ENCODE measurements around the gene DOCK1.

DOCK1 gene

GRCh38 chr10:127290850-127291249 is 385.6 kb downstream of the DOCK1 start:
- Histone ChIP-seq H3K4ac (ENCODE audit: low read length) (no peak overlapping the region), H2BK5ac (ENCODE audit: low read length) (no peak overlapping the region), H3K4me2 (ENCODE audit: insufficient read depth, low read length, poor library complexity, severe bottlenecking) (no peak overlapping the region), H3K9me3 (replicated peaks in 1 of 2; ENCODE audit: control insufficient read depth in 2 of 2, insufficient read depth in 1 of 2, low read depth in 1 of 2, low read length in 2 of 2) (peaks cover 0 to 19% of the 10 kb centered on the region in 2 donors), H3K14ac (ENCODE audit: low read length) (no peak overlapping the region), H4K91ac (ENCODE audit: low read depth, low read length, poor library complexity) (no peak overlapping the region), H3K79me1 (ENCODE audit: low read depth, low read length) (no peaks in the 10 kb centered on the region), H3K27ac (replicated peaks; ENCODE audit: low read length) (no peak overlapping the region), H3K4me1 (ENCODE audit: control insufficient read depth in 2 of 2, insufficient read depth in 1 of 2, low read depth in 1 of 2, low read length in 2 of 2) (no peaks in the 10 kb centered on the region), H4K8ac (ENCODE audit: low read depth, low read length) (no peak overlapping the region), H2BK12ac (ENCODE audit: low read length) (no peak overlapping the region), H3K18ac (ENCODE audit: low read length) (no peak overlapping the region), H3K4me3 (ENCODE audit: low read length in 2 of 2) (peak overlapping the region in 1 of 2 donors; percentile 16), H3K27me3 (ENCODE audit: control insufficient read depth in 3 of 3, insufficient read depth in 3 of 3, low read depth in 1 of 3, low read length in 3 of 3) (no peaks in the 10 kb centered on the region), H3K36me3 (replicated peaks in 1 of 2; ENCODE audit: control insufficient read depth in 2 of 2, insufficient read depth in 2 of 2, low read length in 2 of 2) (no peaks in the 10 kb centered on the region), H2BK120ac (ENCODE audit: low read depth, low read length) (no peak overlapping the region), H2BK15ac (ENCODE audit: low read length) (no peak overlapping the region), H2AK5ac (ENCODE audit: low read depth, low read length) (no peak overlapping the region), H2AFZ (ENCODE audit: low read length) (no peak overlapping the region), H3K23ac (ENCODE audit: low read depth, low read length, poor library complexity) (no peak overlapping the region), H3K9ac (ENCODE audit: low read depth, low read length, poor library complexity) (no peak overlapping the region)
- no peak for DNase-seq (ENCODE audit: low spot score)
- WGBS, 2 donors (ENCODE audit: extremely low coverage in 2 of 2, insufficient read length in 2 of 2, insufficient replicate concordance in 1 of 2): no CpG with 5 or more reads among the region's 4 CpGs

DNA sequence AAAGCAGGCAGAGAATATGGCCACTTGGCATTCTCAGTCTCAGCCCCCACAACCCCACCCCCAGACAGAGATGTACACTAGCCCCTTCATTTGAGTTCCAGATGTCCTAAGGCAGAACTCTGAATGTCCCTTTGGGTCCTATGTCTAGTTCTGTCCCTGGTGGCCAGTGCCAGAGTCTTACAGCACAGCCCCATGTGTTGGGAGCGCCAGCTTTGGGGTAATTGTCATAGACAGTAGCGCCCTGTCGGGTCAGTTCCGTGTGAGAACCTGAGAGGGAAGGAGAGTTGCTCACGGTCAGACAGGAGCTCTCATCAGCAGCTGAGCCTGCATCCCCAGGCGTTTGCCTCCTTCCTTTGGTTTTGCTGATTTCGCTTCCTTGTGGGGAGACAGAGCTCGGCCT is 386.1 kb downstream of the DOCK1 start:
- Histone ChIP-seq H3K79me1 (ENCODE audit: low read depth, low read length) (no peaks in the 10 kb centered on the region), H3K18ac (ENCODE audit: low read length) (no peak overlapping the region), H4K91ac (ENCODE audit: low read depth, low read length, poor library complexity) (no peak overlapping the region), H3K9ac (ENCODE audit: low read depth, low read length, poor library complexity) (no peak overlapping the region), H2BK5ac (ENCODE audit: low read length) (no peak overlapping the region), H3K14ac (ENCODE audit: low read length) (no peak overlapping the region), H2BK15ac (ENCODE audit: low read length) (no peak overlapping the region), H2AK5ac (ENCODE audit: low read depth, low read length) (no peak overlapping the region), H2BK12ac (ENCODE audit: low read length) (no peak overlapping the region), H3K27me3 (ENCODE audit: control insufficient read depth in 3 of 3, insufficient read depth in 3 of 3, low read depth in 1 of 3, low read length in 3 of 3) (no peaks in the 10 kb centered on the region), H3K23ac (ENCODE audit: low read depth, low read length, poor library complexity) (no peak overlapping the region), H3K4me3 (ENCODE audit: low read length in 2 of 2) (no peak overlapping the region), H2AFZ (ENCODE audit: low read length) (no peak overlapping the region), H3K36me3 (replicated peaks in 1 of 2; ENCODE audit: control insufficient read depth in 2 of 2, insufficient read depth in 2 of 2, low read length in 2 of 2) (no peaks in the 10 kb centered on the region), H4K8ac (ENCODE audit: low read depth, low read length) (no peak overlapping the region), H3K27ac (replicated peaks; ENCODE audit: low read length) (no peak overlapping the region), H3K4ac (ENCODE audit: low read length) (no peak overlapping the region), H3K4me2 (ENCODE audit: insufficient read depth, low read length, poor library complexity, severe bottlenecking) (no peak overlapping the region), H3K4me1 (ENCODE audit: control insufficient read depth in 2 of 2, insufficient read depth in 1 of 2, low read depth in 1 of 2, low read length in 2 of 2) (no peaks in the 10 kb centered on the region), H2BK120ac (ENCODE audit: low read depth, low read length) (no peak overlapping the region), H3K9me3 (replicated peaks in 1 of 2; ENCODE audit: control insufficient read depth in 2 of 2, insufficient read depth in 1 of 2, low read depth in 1 of 2, low read length in 2 of 2) (peaks cover 0 to 19% of the 10 kb centered on the region in 2 donors)
- no peak for DNase-seq (ENCODE audit: low spot score)
- WGBS, 2 donors (ENCODE audit: extremely low coverage in 2 of 2, insufficient read length in 2 of 2, insufficient replicate concordance in 1 of 2): no CpG with 5 or more reads among the region's 8 CpGs

DNA sequence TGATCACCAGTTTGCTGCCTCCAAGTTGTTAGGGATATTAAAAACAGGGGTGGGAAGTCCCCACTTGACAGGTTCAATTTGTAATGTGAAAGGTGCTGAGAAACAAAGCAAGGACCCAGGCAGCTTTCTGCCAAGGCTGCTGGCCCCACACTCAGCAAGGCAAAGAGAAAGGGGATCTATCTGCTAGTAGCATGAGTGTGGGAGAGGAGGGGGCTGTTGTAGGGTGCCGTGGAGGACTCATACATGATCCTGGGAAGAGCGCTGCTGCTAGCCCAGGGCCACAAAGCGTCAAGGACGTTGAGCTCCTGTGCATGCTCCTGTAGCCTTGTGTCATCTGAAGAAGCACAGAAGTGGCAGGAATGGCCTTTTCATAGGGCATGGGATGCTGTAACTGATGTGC is 387.7 kb downstream of the DOCK1 start:
- peaks cover 0 to 14% of the 10 kb centered on the region in 2 donors for H3K9me3 ChIP-seq (replicated peaks in 1 of 2; ENCODE audit: control insufficient read depth in 2 of 2, insufficient read depth in 1 of 2, low read depth in 1 of 2, low read length in 2 of 2)
- no peak overlapping the region for H4K91ac ChIP-seq (ENCODE audit: low read depth, low read length, poor library complexity)
- H2BK120ac ChIP-seq (ENCODE audit: low read depth, low read length): no peak overlapping the region
- H2BK15ac ChIP-seq (ENCODE audit: low read length): no peak overlapping the region
- no peak overlapping the region for H2BK5ac ChIP-seq (ENCODE audit: low read length)
- no peak overlapping the region for H3K4me3 ChIP-seq (ENCODE audit: low read length in 2 of 2)
- H3K14ac ChIP-seq (ENCODE audit: low read length): no peak overlapping the region
- no peak overlapping the region for H3K4me2 ChIP-seq (ENCODE audit: insufficient read depth, low read length, poor library complexity, severe bottlenecking)
- DNase-seq (ENCODE audit: low spot score): no peak
- H2BK12ac ChIP-seq (ENCODE audit: low read length): no peak overlapping the region
- H3K18ac ChIP-seq (ENCODE audit: low read length): no peak overlapping the region
- no peaks in the 10 kb centered on the region for H3K79me1 ChIP-seq (ENCODE audit: low read depth, low read length)
- no peaks in the 10 kb centered on the region for H3K4me1 ChIP-seq (ENCODE audit: control insufficient read depth in 2 of 2, insufficient read depth in 1 of 2, low read depth in 1 of 2, low read length in 2 of 2)
- no peak overlapping the region for H2AK5ac ChIP-seq (ENCODE audit: low read depth, low read length)
- H3K27me3 ChIP-seq (ENCODE audit: control insufficient read depth in 3 of 3, insufficient read depth in 3 of 3, low read depth in 1 of 3, low read length in 3 of 3): no peaks in the 10 kb centered on the region
- no peak overlapping the region for H2AFZ ChIP-seq (ENCODE audit: low read length)
- no peak overlapping the region for H3K23ac ChIP-seq (ENCODE audit: low read depth, low read length, poor library complexity)
- H3K9ac ChIP-seq (ENCODE audit: low read depth, low read length, poor library complexity): no peak overlapping the region
- no peak overlapping the region for H4K8ac ChIP-seq (ENCODE audit: low read depth, low read length)
- no CpG with 5 or more reads among the region's 4 CpGs for WGBS, 2 donors (ENCODE audit: extremely low coverage in 2 of 2, insufficient read length in 2 of 2, insufficient replicate concordance in 1 of 2)
- no peak overlapping the region for H3K4ac ChIP-seq (ENCODE audit: low read length)
- no peaks in the 10 kb centered on the region for H3K36me3 ChIP-seq (replicated peaks in 1 of 2; ENCODE audit: control insufficient read depth in 2 of 2, insufficient read depth in 2 of 2, low read length in 2 of 2)
- no peak overlapping the region for H3K27ac ChIP-seq (replicated peaks; ENCODE audit: low read length)

GRCh38 chr10:127293640-127294039 is 388.4 kb downstream of the DOCK1 start:
- no peaks in the 10 kb centered on the region for H3K36me3 ChIP-seq (replicated peaks in 1 of 2; ENCODE audit: control insufficient read depth in 2 of 2, insufficient read depth in 2 of 2, low read length in 2 of 2)
- H2AK5ac ChIP-seq (ENCODE audit: low read depth, low read length): no peak overlapping the region
- H2BK5ac ChIP-seq (ENCODE audit: low read length): no peak overlapping the region
- H2BK12ac ChIP-seq (ENCODE audit: low read length): no peak overlapping the region
- peaks cover 0 to 6% of the 10 kb centered on the region in 2 donors for H3K9me3 ChIP-seq (replicated peaks in 1 of 2; ENCODE audit: control insufficient read depth in 2 of 2, insufficient read depth in 1 of 2, low read depth in 1 of 2, low read length in 2 of 2)
- no peak overlapping the region for H2AFZ ChIP-seq (ENCODE audit: low read length)
- no peak overlapping the region for H4K91ac ChIP-seq (ENCODE audit: low read depth, low read length, poor library complexity)
- no peak overlapping the region for H4K8ac ChIP-seq (ENCODE audit: low read depth, low read length)
- H3K4me3 ChIP-seq (ENCODE audit: low read length in 2 of 2): no peak overlapping the region
- H2BK120ac ChIP-seq (ENCODE audit: low read depth, low read length): no peak overlapping the region
- no peaks in the 10 kb centered on the region for H3K79me1 ChIP-seq (ENCODE audit: low read depth, low read length)
- no peaks in the 10 kb centered on the region for H3K4me1 ChIP-seq (ENCODE audit: control insufficient read depth in 2 of 2, insufficient read depth in 1 of 2, low read depth in 1 of 2, low read length in 2 of 2)
- H3K18ac ChIP-seq (ENCODE audit: low read length): peak overlapping the region; percentile 2
- no peak overlapping the region for H3K9ac ChIP-seq (ENCODE audit: low read depth, low read length, poor library complexity)
- no peaks in the 10 kb centered on the region for H3K27me3 ChIP-seq (ENCODE audit: control insufficient read depth in 3 of 3, insufficient read depth in 3 of 3, low read depth in 1 of 3, low read length in 3 of 3)
- H3K4me2 ChIP-seq (ENCODE audit: insufficient read depth, low read length, poor library complexity, severe bottlenecking): no peak overlapping the region
- H3K27ac ChIP-seq (replicated peaks; ENCODE audit: low read length): no peak overlapping the region
- no CpG with 5 or more reads among the region's 8 CpGs for WGBS, 2 donors (ENCODE audit: extremely low coverage in 2 of 2, insufficient read length in 2 of 2, insufficient replicate concordance in 1 of 2)
- H3K14ac ChIP-seq (ENCODE audit: low read length): no peak overlapping the region
- DNase-seq (ENCODE audit: low spot score): no peak
- no peak overlapping the region for H3K23ac ChIP-seq (ENCODE audit: low read depth, low read length, poor library complexity)
- no peak overlapping the region for H2BK15ac ChIP-seq (ENCODE audit: low read length)
- H3K4ac ChIP-seq (ENCODE audit: low read length): no peak overlapping the region

Measured in neuronal stem cell (in vitro differentiated cells).